GM12878 (cell line): ENCODE measurements around the gene HMGN4. TPM values are rescaled to one million over a fixed set of nuclear protein-coding genes. Genes with fewer than 3 reads are reported as not detected.

ENCODE experiments used
- BCL11A ChIP-seq: IDR thresholded peaks from 2 replicates; pipeline ENCODE4 v1.6.1; 2011; ENCODE audit warnings: low read depth, low read length
- EGR1 ChIP-seq, 2 experiments: IDR thresholded peaks; 1 replicate in 1 of 2; 2 replicates in 1 of 2; pipeline ENCODE4 v1.6.1; 2011 to 2012; ENCODE audit warnings: low read depth in 2 of 2, low read length in 2 of 2, borderline replicate concordance in 1 of 2, mild to moderate bottlenecking in 1 of 2, moderate library complexity in 1 of 2
- FOXM1 ChIP-seq: IDR thresholded peaks from 2 replicates; pipeline ENCODE4 v1.6.1; 2012; ENCODE audit warnings: low read depth, mild to moderate bottlenecking, inconsistent platforms, low read length, moderate library complexity
- HDAC6 ChIP-seq: fragments of 200-600 bp; sonication (generic); IDR thresholded peaks from one replicate; pipeline ENCODE4 v1.8.0; 2017; ENCODE audit warnings: antibody characterized with exemption; ENCODE audit not compliant: unreplicated experiment
- HSF1 ChIP-seq: fragments of 150-350 bp; IDR thresholded peaks from 2 replicates; pipeline ENCODE4 v1.6.1; 2014; ENCODE audit warnings: mild to moderate bottlenecking, low read depth, low read length
- LARP7 ChIP-seq: fragments of 450-650 bp; IDR thresholded peaks from 2 replicates; pipeline ENCODE4 v1.6.1; 2017; ENCODE audit warnings: mild to moderate bottlenecking
- MTA2 ChIP-seq: fragments of 450-650 bp; IDR thresholded peaks from 2 replicates; pipeline ENCODE4 v1.6.1; 2016; ENCODE audit warnings: low read depth, mild to moderate bottlenecking, moderate library complexity
- MYB ChIP-seq: fragments of 150-350 bp; IDR thresholded peaks from 2 replicates; pipeline ENCODE4 v1.6.1; 2014; ENCODE audit warnings: mild to moderate bottlenecking, low read depth, low read length, borderline replicate concordance
- NFIC ChIP-seq: IDR thresholded peaks from 2 replicates; pipeline ENCODE4 v1.6.1; 2012; ENCODE audit warnings: low read depth, mild to moderate bottlenecking, inconsistent platforms, low read length, moderate library complexity
- NR2F1 ChIP-seq: fragments of 450-650 bp; conservative IDR thresholded peaks from 2 replicates; pipeline ENCODE4 v1.6.1; 2017; ENCODE audit warnings: mild to moderate bottlenecking
- PBX3 ChIP-seq: IDR thresholded peaks from 2 replicates; pipeline ENCODE4 v1.6.1; 2011; ENCODE audit warnings: mild to moderate bottlenecking, low read depth, low read length, moderate library complexity; ENCODE audit not compliant: insufficient replicate concordance
- PML ChIP-seq: IDR thresholded peaks from 2 replicates; pipeline ENCODE4 v1.6.1; 2012; ENCODE audit warnings: low read length, inconsistent platforms
- ZNF274 ChIP-seq: IDR thresholded peaks from one replicate; pipeline ENCODE4 v1.8.0; 2011; ENCODE audit not compliant: insufficient read length, insufficient read depth
- polyA plus RNA-seq, 11 experiments: library from polyadenylated mRNA; depleted of rRNA in 4 of 11; unstranded in 6 of 11; stranded (reverse) in 5 of 11; fragments of >200 nt; fragmentation: Nextera tagmentation in 4 of 11; fragmentation: Illumina TruSeq in 1 of 11; extraction: Ambion mirVana in 4 of 11; extraction: Trizol in 1 of 11; gene quantifications; 1 replicate in 1 of 11; 2 replicates in 10 of 11; pipeline versions ENCODE4 v1.2.1 to v1.2.3, GENCODE V29; 2011 to 2016; ENCODE audit warnings: inconsistent platforms in 2 of 11, missing spikeins in 2 of 11, low read depth in 1 of 11
- total RNA-seq, 4 experiments: library from RNA; depleted of rRNA in 3 of 4; stranded (reverse); fragments of >200 nt in 3 of 4; fragmentation: Illumina TruSeq in 1 of 4; extraction: Trizol in 1 of 4; gene quantifications; 2 replicates each; pipeline versions ENCODE4 v1.2.1 to v1.2.3, GENCODE V29; 2013 to 2021
- TF ChIP-seq, protein P1 (sequence below): IDR thresholded peaks from 2 replicates; pipeline ENCODE4 v1.6.1; 2012; ENCODE audit warnings: low read depth, low read length, improper control_type of control experiment
- TF ChIP-seq, protein P2 (sequence below): fragments of 450-650 bp; formaldehyde crosslinking; IDR thresholded peaks from 2 replicates; pipeline ENCODE4 v1.5.0; 2022; ENCODE audit warnings: mild to moderate bottlenecking, missing genetic modification characterization
- TF ChIP-seq, protein P3 (sequence below): fragments of 450-650 bp; IDR thresholded peaks from 2 replicates; pipeline ENCODE4 v1.6.1; 2014; ENCODE audit warnings: mild to moderate bottlenecking
- TF ChIP-seq, protein P4 (sequence below), 3 experiments: IDR thresholded peaks in 2 of 3; conservative IDR thresholded peaks in 1 of 3; 2 replicates each; pipeline ENCODE4 v1.5.1; 2011; ENCODE audit warnings: low read depth in 3 of 3, low read length in 3 of 3, mild to moderate bottlenecking in 3 of 3, control low read depth in 2 of 3, moderate library complexity in 2 of 3, inconsistent platforms in 1 of 3, mixed read lengths in 1 of 3; ENCODE audit not compliant: control insufficient read depth in 2 of 3, insufficient read depth in 1 of 3; ENCODE audit errors: extremely low read depth in 1 of 3

HMGN4 gene
- total and polyA plus RNA-seq, 10 of the 15 experiments (the other 5 are each of a cell fraction or from before 2014, with no cell fraction given), result 26.7 to 99.1 (median 76.7) TPM

GRCh38 chr6:26553635-26554446 is 15.7 kb downstream of the HMGN4 start (continued):
- TF ChIP-seq EGR1 (IDR thresholded peaks at IDR 0.05; ENCODE audit: borderline replicate concordance in 1 of 2, low read depth in 2 of 2, low read length in 2 of 2) (no peak), MYB (no peak), NR2F1 (no peak), NFIC (0 out of 2 replicates have a peak, but pooled peaks have one; percentile 35), FOXM1 (peak; percentile 14; the same call in 1 of the 2 replicates), BCL11A (0 out of 2 replicates have a peak, but pooled peaks have one; percentile 12), HSF1 (no peak), PML (peak; percentile 72; the same call in 1 of the 2 replicates), MTA2 (0 out of 2 replicates have a peak, but pooled peaks have one; percentile 20), HDAC6 (no peak), LARP7 (no peak), PBX3 (no peak), ZNF274 (no peak)
- TF ChIP-seq, protein P1, sequence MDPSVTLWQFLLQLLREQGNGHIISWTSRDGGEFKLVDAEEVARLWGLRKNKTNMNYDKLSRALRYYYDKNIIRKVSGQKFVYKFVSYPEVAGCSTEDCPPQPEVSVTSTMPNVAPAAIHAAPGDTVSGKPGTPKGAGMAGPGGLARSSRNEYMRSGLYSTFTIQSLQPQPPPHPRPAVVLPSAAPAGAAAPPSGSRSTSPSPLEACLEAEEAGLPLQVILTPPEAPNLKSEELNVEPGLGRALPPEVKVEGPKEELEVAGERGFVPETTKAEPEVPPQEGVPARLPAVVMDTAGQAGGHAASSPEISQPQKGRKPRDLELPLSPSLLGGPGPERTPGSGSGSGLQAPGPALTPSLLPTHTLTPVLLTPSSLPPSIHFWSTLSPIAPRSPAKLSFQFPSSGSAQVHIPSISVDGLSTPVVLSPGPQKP, result no peak
- TF ChIP-seq, protein P2, sequence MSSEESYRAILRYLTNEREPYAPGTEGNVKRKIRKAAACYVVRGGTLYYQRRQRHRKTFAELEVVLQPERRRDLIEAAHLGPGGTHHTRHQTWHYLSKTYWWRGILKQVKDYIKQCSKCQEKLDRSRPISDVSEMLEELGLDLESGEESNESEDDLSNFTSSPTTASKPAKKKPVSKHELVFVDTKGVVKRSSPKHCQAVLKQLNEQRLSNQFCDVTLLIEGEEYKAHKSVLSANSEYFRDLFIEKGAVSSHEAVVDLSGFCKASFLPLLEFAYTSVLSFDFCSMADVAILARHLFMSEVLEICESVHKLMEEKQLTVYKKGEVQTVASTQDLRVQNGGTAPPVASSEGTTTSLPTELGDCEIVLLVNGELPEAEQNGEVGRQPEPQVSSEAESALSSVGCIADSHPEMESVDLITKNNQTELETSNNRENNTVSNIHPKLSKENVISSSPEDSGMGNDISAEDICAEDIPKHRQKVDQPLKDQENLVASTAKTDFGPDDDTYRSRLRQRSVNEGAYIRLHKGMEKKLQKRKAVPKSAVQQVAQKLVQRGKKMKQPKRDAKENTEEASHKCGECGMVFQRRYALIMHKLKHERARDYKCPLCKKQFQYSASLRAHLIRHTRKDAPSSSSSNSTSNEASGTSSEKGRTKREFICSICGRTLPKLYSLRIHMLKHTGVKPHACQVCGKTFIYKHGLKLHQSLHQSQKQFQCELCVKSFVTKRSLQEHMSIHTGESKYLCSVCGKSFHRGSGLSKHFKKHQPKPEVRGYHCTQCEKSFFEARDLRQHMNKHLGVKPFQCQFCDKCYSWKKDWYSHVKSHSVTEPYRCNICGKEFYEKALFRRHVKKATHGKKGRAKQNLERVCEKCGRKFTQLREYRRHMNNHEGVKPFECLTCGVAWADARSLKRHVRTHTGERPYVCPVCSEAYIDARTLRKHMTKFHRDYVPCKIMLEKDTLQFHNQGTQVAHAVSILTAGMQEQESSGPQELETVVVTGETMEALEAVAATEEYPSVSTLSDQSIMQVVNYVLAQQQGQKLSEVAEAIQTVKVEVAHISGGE (CRISPR knock-in tag), result no peak
- TF ChIP-seq, protein P3, sequence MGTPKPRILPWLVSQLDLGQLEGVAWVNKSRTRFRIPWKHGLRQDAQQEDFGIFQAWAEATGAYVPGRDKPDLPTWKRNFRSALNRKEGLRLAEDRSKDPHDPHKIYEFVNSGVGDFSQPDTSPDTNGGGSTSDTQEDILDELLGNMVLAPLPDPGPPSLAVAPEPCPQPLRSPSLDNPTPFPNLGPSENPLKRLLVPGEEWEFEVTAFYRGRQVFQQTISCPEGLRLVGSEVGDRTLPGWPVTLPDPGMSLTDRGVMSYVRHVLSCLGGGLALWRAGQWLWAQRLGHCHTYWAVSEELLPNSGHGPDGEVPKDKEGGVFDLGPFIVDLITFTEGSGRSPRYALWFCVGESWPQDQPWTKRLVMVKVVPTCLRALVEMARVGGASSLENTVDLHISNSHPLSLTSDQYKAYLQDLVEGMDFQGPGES, result peak; percentile 39; the same call in 1 of the 2 replicates
- TF ChIP-seq, protein P4, sequence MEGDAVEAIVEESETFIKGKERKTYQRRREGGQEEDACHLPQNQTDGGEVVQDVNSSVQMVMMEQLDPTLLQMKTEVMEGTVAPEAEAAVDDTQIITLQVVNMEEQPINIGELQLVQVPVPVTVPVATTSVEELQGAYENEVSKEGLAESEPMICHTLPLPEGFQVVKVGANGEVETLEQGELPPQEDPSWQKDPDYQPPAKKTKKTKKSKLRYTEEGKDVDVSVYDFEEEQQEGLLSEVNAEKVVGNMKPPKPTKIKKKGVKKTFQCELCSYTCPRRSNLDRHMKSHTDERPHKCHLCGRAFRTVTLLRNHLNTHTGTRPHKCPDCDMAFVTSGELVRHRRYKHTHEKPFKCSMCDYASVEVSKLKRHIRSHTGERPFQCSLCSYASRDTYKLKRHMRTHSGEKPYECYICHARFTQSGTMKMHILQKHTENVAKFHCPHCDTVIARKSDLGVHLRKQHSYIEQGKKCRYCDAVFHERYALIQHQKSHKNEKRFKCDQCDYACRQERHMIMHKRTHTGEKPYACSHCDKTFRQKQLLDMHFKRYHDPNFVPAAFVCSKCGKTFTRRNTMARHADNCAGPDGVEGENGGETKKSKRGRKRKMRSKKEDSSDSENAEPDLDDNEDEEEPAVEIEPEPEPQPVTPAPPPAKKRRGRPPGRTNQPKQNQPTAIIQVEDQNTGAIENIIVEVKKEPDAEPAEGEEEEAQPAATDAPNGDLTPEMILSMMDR (IDR thresholded peaks at IDR 0.05 in 2 of 3, conservative IDR thresholded peaks at IDR 0.05 in 1 of 3; ENCODE audit: control insufficient read depth in 2 of 3, extremely low read depth in 1 of 3, insufficient read depth in 1 of 3, low read depth in 3 of 3, low read length in 3 of 3), result no peak
